ENCODE data around the gene EEF1A2. TPM values are rescaled to one million over a fixed set of nuclear protein-coding genes. Genes with fewer than 3 reads are reported as not detected.

The EEF1A2 gene
- total and polyA plus RNA-seq, 2 experiments from 2014 or later: 1.3 to 37.1 TPM

- TF ChIP-seq POLR2AphosphoS5 (IDR thresholded peaks at IDR 0.05; ENCODE audit: low read depth): no peak
Measured at GRCh38 chr20:63504642-63505041, 5.8 kb upstream of the EEF1A2 start (continued).

DNA sequence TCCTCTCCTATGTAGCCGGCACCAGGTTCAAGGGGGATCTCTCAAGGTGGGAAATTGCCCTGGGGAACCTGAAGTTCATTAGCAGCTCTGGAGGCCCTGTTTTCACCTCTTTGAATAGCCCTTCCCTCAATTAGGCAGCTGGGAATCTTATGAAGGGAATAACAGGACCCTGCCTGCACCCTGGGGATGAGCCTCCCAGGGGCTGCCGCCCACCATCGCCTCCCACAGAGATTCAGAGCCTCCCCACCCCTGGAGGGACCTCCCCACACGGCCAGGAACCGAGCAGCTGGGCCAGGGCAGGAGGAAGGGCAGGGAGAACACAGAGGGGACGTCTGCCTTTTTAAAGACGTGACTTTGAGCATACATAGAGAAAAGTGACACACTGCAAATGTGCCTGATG, 4.6 kb upstream of the EEF1A2 start:
- H3K27ac ChIP-seq (ENCODE audit: low read depth): no peak overlapping the region
- TF ChIP-seq REST (IDR thresholded peaks at IDR 0.05; ENCODE audit: unreplicated experiment): no peak
- no peak for TF ChIP-seq STAT1 (IDR thresholded peaks at IDR 0.05; ENCODE audit: unreplicated experiment)
- no peak for TF ChIP-seq ZNF114 (CRISPR knock-in tag; IDR thresholded peaks at IDR 0.05)
- TF ChIP-seq EZH2 (IDR thresholded peaks at IDR 0.05; ENCODE audit: low read depth, unreplicated experiment): no peak
- no peak for TF ChIP-seq CTCF (conservative IDR thresholded peaks at IDR 0.05; ENCODE audit: low read depth in 2 of 2)
- no peaks in the 10 kb centered on the region for H3K79me2 ChIP-seq (replicated peaks; ENCODE audit: insufficient read depth)
- H4K20me1 ChIP-seq (replicated peaks; ENCODE audit: insufficient read depth): no peaks in the 10 kb centered on the region
- Mint-ChIP-seq H3K4me1 (peaks cover 2% of the 10 kb centered on the region; the same call in 1 of the 3 replicates), H3K27me3 (ENCODE audit: insufficient read depth, low read depth, poor library complexity) (peaks cover 16% of the 10 kb centered on the region), H3K9me3 (peaks cover 29% of the 10 kb centered on the region), H3K4me3 (no peak overlapping the region), H3K36me3 (ENCODE audit: low read depth) (peaks cover 7% of the 10 kb centered on the region; the same call in 2 of the 3 replicates), H3K27ac (no peak overlapping the region)
- no peak overlapping the region for H3K4me3 ChIP-seq
- no peak overlapping the region for H3K4me2 ChIP-seq
- H3F3A ChIP-seq (replicated peaks; ENCODE audit: low read depth): no peaks in the 10 kb centered on the region
- H3K9me2 ChIP-seq (ENCODE audit: insufficient read depth): no peaks in the 10 kb centered on the region
- no peaks in the 10 kb centered on the region for H3K36me3 ChIP-seq (ENCODE audit: insufficient read depth)
- no peak for DNase-seq (ENCODE audit: low spot score)
- H2AFZ ChIP-seq: no peak overlapping the region
- H3K27me3 ChIP-seq (ENCODE audit: insufficient read depth): peaks cover 12% of the 10 kb centered on the region
- no peak for ATAC-seq
- peaks cover 6% of the 10 kb centered on the region for H3K4me1 ChIP-seq (ENCODE audit: insufficient read depth)

DNA sequence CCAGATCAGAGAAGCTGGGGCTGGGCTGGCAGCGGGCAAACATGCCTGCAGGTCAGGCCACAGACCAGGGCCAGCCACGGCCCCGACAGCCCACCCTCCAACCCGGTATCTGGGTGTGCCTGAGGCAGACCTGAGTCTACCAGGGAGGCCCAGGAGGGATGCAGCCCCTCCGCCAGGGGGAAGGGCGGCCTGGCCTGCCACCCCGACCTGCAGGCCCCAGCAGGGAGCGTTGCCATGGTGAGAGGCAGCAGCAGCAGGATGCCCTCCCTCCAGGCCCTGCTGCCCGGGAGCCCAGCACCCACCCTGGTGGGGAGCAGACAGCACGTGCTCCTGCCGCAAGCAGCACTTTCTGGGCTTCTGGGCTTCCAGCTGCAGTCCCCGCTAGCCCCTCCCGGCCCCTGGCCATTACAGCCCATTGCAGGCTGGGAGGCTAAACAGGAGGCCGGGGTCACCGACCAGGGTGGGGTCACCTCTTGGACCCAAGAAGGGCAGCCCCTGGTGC, 3.8 kb upstream of the EEF1A2 start:
- H3K9me3 Mint-ChIP-seq: peaks cover 22% of the 10 kb centered on the region
- Histone ChIP-seq H3F3A (replicated peaks; ENCODE audit: low read depth) (no peaks in the 10 kb centered on the region), H3K4me1 (ENCODE audit: insufficient read depth) (peaks cover 6% of the 10 kb centered on the region), H4K20me1 (replicated peaks; ENCODE audit: insufficient read depth) (no peaks in the 10 kb centered on the region), H3K27ac (ENCODE audit: low read depth) (no peak overlapping the region), H3K9me2 (ENCODE audit: insufficient read depth) (no peaks in the 10 kb centered on the region), H3K36me3 (ENCODE audit: insufficient read depth) (no peaks in the 10 kb centered on the region), H3K4me3 (no peak overlapping the region), H3K27me3 (ENCODE audit: insufficient read depth) (peaks cover 20% of the 10 kb centered on the region), H3K4me2 (peak overlapping the region; percentile 71; the same call in 1 of the 2 replicates), H3K79me2 (replicated peaks; ENCODE audit: insufficient read depth) (no peaks in the 10 kb centered on the region), H2AFZ (peak overlapping the region; percentile 47; the same call in 1 of the 2 replicates)
- no peak for DNase-seq (ENCODE audit: low spot score)
- H3K4me1 Mint-ChIP-seq: peaks cover 2% of the 10 kb centered on the region; the same call in 1 of the 3 replicates
- H3K4me3 Mint-ChIP-seq: no peak overlapping the region
- peaks cover 16% of the 10 kb centered on the region for H3K27me3 Mint-ChIP-seq (ENCODE audit: insufficient read depth, low read depth, poor library complexity)
- ATAC-seq: no peak; the same call in 2 of the 3 replicates
- peaks cover under 1% of the 10 kb centered on the region; the same call in 2 of the 3 replicates for H3K36me3 Mint-ChIP-seq (ENCODE audit: low read depth)
- no peak overlapping the region for H3K27ac Mint-ChIP-seq
- TF ChIP-seq, protein P1, sequence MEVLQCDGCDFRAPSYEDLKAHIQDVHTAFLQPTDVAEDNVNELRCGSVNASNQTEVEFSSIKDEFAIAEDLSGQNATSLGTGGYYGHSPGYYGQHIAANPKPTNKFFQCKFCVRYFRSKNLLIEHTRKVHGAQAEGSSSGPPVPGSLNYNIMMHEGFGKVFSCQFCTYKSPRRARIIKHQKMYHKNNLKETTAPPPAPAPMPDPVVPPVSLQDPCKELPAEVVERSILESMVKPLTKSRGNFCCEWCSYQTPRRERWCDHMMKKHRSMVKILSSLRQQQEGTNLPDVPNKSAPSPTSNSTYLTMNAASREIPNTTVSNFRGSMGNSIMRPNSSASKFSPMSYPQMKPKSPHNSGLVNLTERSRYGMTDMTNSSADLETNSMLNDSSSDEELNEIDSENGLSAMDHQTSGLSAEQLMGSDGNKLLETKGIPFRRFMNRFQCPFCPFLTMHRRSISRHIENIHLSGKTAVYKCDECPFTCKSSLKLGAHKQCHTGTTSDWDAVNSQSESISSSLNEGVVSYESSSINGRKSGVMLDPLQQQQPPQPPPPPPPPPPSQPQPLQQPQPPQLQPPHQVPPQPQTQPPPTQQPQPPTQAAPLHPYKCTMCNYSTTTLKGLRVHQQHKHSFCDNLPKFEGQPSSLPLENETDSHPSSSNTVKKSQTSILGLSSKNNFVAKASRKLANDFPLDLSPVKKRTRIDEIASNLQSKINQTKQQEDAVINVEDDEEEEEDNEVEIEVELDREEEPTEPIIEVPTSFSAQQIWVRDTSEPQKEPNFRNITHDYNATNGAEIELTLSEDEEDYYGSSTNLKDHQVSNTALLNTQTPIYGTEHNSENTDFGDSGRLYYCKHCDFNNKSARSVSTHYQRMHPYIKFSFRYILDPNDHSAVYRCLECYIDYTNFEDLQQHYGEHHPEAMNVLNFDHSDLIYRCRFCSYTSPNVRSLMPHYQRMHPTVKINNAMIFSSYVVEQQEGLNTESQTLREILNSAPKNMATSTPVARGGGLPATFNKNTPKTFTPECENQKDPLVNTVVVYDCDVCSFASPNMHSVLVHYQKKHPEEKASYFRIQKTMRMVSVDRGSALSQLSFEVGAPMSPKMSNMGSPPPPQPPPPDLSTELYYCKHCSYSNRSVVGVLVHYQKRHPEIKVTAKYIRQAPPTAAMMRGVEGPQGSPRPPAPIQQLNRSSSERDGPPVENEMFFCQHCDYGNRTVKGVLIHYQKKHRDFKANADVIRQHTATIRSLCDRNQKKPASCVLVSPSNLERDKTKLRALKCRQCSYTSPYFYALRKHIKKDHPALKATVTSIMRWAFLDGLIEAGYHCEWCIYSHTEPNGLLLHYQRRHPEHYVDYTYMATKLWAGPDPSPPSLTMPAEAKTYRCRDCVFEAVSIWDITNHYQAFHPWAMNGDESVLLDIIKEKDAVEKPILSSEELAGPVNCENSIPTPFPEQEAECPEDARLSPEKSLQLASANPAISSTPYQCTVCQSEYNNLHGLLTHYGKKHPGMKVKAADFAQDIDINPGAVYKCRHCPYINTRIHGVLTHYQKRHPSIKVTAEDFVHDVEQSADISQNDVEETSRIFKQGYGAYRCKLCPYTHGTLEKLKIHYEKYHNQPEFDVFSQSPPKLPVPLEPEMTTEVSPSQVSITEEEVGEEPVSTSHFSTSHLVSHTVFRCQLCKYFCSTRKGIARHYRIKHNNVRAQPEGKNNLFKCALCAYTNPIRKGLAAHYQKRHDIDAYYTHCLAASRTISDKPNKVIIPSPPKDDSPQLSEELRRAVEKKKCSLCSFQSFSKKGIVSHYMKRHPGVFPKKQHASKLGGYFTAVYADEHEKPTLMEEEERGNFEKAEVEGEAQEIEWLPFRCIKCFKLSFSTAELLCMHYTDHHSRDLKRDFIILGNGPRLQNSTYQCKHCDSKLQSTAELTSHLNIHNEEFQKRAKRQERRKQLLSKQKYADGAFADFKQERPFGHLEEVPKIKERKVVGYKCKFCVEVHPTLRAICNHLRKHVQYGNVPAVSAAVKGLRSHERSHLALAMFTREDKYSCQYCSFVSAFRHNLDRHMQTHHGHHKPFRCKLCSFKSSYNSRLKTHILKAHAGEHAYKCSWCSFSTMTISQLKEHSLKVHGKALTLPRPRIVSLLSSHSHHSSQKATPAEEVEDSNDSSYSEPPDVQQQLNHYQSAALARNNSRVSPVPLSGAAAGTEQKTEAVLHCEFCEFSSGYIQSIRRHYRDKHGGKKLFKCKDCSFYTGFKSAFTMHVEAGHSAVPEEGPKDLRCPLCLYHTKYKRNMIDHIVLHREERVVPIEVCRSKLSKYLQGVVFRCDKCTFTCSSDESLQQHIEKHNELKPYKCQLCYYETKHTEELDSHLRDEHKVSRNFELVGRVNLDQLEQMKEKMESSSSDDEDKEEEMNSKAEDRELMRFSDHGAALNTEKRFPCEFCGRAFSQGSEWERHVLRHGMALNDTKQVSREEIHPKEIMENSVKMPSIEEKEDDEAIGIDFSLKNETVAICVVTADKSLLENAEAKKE (CRISPR knock-in tag; IDR thresholded peaks at IDR 0.05): no peak

Measured in GM23338 (cell line).